Astrocyte (in vitro differentiated cells and primary cell): ENCODE measurements around the gene PSMA4.

Experiments
- CTCF ChIP-seq: IDR thresholded peaks from 2 replicates; pipeline ENCODE4 v1.5.1; 2011; ENCODE audit warnings: low read depth, mild to moderate bottlenecking, inconsistent platforms, low read length, moderate library complexity; ENCODE audit not compliant: insufficient read depth
- EZH2 ChIP-seq: IDR thresholded peaks from 2 replicates; pipeline ENCODE4 v1.6.1; 2012; ENCODE audit warnings: mild to moderate bottlenecking, low read length, inconsistent platforms; ENCODE audit not compliant: insufficient read depth

DNA sequence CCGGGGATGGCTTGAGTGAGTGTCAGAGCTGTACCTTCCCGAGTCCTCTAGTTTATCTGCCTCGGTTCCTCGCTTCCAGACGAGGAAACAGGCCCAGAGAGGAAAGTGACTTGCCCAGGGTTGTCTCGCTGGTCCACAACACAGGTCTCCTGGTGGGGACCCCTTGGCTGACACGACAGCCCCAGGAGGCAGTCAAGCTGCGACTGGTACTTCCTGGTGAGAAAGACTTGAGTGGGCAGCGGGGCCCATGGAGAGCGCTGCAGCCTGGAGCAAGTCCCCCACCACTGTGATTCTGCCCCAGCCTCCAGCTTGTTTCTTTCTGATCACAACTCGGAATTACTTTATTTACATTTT lies 24.5 kb downstream of the PSMA4 start:
- TF ChIP-seq CTCF (no peak), EZH2 (no peak)
